GM12801 (cell line): ENCODE measurements around the gene RPTOR.

ENCODE experiments used
- CTCF ChIP-seq: IDR thresholded peaks from one replicate; pipeline ENCODE4 v1.5.1; 2011; ENCODE audit warnings: control low read depth; ENCODE audit not compliant: insufficient read length; ENCODE audit errors: extremely low read depth

Gene RPTOR

GRCh38 chr17:80845863-80846671 lies 301.4 kb downstream of the RPTOR start:
- TF ChIP-seq CTCF, result no peak

- no peak for TF ChIP-seq CTCF
These were observed 302.3 kb downstream of the RPTOR start for GRCh38 chr17:80846932-80847331.

GRCh38 chr17:80847496-80848230 lies 303.0 kb downstream of the RPTOR start:
- TF ChIP-seq CTCF, result no peak

- TF ChIP-seq CTCF, result no peak
These were observed 303.9 kb downstream of the RPTOR start for GRCh38 chr17:80848449-80849102.

- no peak for TF ChIP-seq CTCF
These were observed 304.5 kb downstream of the RPTOR start for GRCh38 chr17:80849119-80849518.

- no peak for TF ChIP-seq CTCF
These were observed 305.5 kb downstream of the RPTOR start for GRCh38 chr17:80850109-80850508.

GRCh38 chr17:80850817-80851216 lies 306.2 kb downstream of the RPTOR start:
- no peak for TF ChIP-seq CTCF
